ENCODE data around the gene ZMYND19. TPM values are rescaled to one million over a fixed set of nuclear protein-coding genes. Genes with fewer than 3 reads are reported as not detected.
A peak's percentile ranks its signal among the peaks of the same experiment; 100 is the strongest.

Gene ZMYND19
- total and polyA plus RNA-seq, 2 of the 4 experiments (the other 2 are of a cell fraction), result 14.3 to 21.4 TPM

DNA sequence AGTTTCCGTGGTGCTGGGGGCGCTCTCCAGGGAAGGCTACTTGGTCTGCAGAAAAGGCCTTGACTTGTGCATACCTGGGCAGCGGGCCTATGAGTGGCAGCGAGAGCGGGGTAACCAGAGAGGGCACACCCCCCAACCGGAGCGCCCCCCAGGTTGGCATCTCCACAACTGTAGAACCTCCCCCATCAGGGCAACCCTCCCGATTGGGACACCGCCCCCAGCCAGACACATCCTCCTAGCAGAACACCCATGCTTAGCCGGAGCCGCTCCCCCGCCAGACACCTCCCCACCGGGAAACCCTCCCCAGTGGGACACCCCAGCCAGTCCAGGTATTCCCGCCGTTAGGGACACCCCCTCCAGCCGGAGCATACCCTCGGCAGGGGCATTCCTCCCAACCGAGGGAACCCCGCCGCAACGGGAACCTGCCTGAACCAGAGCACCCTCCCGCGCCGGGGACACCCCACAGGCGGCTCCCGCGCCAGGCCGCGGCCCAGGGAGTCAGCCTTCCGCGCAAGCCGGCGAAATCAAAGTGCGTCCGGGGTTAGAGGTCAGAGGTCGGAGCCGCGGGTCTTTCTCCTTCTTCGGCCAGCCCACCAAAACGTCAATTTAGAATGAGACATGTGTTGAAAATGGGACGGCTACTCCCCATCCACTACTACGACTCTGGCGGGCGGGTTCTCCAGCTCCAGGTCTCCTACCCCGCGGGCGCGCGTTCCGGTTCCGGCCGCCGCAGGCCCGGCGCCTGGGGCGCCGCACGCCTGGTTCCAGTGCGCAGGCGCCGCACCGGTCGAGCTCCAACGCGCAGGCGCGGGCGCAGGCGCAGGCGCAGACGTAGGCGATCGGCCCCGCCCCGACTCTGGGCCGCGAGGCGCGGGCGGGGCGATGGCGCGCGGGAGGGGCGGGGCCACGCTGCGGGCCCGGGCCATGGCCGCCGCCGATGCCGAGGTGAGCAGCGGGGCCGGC, 28.1 kb upstream of the ZMYND19 start, which contains the start of gene EHMT1:
TSS of gene EHMT1 (plus strand) at position 901 of the 963 bp plus-strand sequence. CDS start at position 925, 24 bp downstream.
- WGBS, 2 experiments (ENCODE audit: extremely low coverage in 2 of 2, insufficient read length in 1 of 2), result 1% methylated on average over 20 of the region's 94 CpGs; no CpG with 5 or more reads in 1 of the 2 experiments
- intact Hi-C loops (cut with micrococcal nuclease), result no loop called here
- POLR2A ChIA-PET (ENCODE audit: unreplicated experiment), result no interaction called here
- TF ChIP-seq RCOR1 (IDR thresholded peaks at IDR 0.05; ENCODE audit: insufficient replicate concordance, low read length) (no peak), NFE2L2 (IDR thresholded peaks at IDR 0.05; ENCODE audit: low read depth, low read length) (no peak), RFX5 (IDR thresholded peaks at IDR 0.05; ENCODE audit: low read depth, low read length) (no peak), CEBPB (IDR thresholded peaks at IDR 0.05; ENCODE audit: low read depth, low read length) (no peak), FOS (IDR thresholded peaks at IDR 0.05; ENCODE audit: low read depth, low read length) (no peak), SMC3 (IDR thresholded peaks at IDR 0.05; ENCODE audit: low read depth, low read length) (no peak), MAZ (IDR thresholded peaks at IDR 0.05; ENCODE audit: borderline replicate concordance, low read depth, low read length) (peak; percentile 95; the same call in 1 of the 2 replicates), CHD1 (IDR thresholded peaks at IDR 0.05; ENCODE audit: low read depth, low read length) (no peak), BHLHE40 (IDR thresholded peaks at IDR 0.05; ENCODE audit: low read depth, low read length) (no peak)
- TF ChIP-seq, protein P1, sequence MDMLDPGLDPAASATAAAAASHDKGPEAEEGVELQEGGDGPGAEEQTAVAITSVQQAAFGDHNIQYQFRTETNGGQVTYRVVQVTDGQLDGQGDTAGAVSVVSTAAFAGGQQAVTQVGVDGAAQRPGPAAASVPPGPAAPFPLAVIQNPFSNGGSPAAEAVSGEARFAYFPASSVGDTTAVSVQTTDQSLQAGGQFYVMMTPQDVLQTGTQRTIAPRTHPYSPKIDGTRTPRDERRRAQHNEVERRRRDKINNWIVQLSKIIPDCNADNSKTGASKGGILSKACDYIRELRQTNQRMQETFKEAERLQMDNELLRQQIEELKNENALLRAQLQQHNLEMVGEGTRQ (IDR thresholded peaks at IDR 0.05; ENCODE audit: low read depth, low read length), result 0 out of 2 replicates have a peak, but pooled peaks have one; percentile 0
- TF ChIP-seq, protein P2, sequence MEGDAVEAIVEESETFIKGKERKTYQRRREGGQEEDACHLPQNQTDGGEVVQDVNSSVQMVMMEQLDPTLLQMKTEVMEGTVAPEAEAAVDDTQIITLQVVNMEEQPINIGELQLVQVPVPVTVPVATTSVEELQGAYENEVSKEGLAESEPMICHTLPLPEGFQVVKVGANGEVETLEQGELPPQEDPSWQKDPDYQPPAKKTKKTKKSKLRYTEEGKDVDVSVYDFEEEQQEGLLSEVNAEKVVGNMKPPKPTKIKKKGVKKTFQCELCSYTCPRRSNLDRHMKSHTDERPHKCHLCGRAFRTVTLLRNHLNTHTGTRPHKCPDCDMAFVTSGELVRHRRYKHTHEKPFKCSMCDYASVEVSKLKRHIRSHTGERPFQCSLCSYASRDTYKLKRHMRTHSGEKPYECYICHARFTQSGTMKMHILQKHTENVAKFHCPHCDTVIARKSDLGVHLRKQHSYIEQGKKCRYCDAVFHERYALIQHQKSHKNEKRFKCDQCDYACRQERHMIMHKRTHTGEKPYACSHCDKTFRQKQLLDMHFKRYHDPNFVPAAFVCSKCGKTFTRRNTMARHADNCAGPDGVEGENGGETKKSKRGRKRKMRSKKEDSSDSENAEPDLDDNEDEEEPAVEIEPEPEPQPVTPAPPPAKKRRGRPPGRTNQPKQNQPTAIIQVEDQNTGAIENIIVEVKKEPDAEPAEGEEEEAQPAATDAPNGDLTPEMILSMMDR (conservative IDR thresholded peaks at IDR 0.05; ENCODE audit: low read depth, low read length), result 0 out of 2 replicates have a peak, but pooled peaks have one; percentile 2
- TF ChIP-seq, protein P3, sequence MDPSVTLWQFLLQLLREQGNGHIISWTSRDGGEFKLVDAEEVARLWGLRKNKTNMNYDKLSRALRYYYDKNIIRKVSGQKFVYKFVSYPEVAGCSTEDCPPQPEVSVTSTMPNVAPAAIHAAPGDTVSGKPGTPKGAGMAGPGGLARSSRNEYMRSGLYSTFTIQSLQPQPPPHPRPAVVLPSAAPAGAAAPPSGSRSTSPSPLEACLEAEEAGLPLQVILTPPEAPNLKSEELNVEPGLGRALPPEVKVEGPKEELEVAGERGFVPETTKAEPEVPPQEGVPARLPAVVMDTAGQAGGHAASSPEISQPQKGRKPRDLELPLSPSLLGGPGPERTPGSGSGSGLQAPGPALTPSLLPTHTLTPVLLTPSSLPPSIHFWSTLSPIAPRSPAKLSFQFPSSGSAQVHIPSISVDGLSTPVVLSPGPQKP (IDR thresholded peaks at IDR 0.05; ENCODE audit: borderline replicate concordance, low read depth, low read length), result no peak

More for the DNA sequence above, 28.1 kb upstream of the ZMYND19 start, which contains the start of gene EHMT1:
- peak within 1 kb of the TSS; percentile 91; the same call in 1 of the 3 replicates for H2BK15ac ChIP-seq (ENCODE audit: low read depth, low read length)
- peak within 1 kb of the TSS; percentile 100 for H3K14ac ChIP-seq (replicated peaks; ENCODE audit: low read depth, low read length)
- H3K27me3 ChIP-seq (ENCODE audit: control insufficient read depth, insufficient read depth, low read length), result no peaks in the 10 kb centered on the region
- peak within 1 kb of the TSS; percentile 99 for H3K23ac ChIP-seq (ENCODE audit: low read depth, low read length)
- peak within 1 kb of the TSS; percentile 100 for H3K9ac ChIP-seq (ENCODE audit: low read depth, low read length)
- peak within 1 kb of the TSS; percentile 90 for H2BK120ac ChIP-seq (ENCODE audit: low read depth, low read length)
- H3K56ac ChIP-seq (ENCODE audit: extremely low read depth, insufficient read depth, low read length), result peak within 1 kb of the TSS; percentile 95
- H3K4me3 ChIP-seq (ENCODE audit: insufficient read depth, low read depth, low read length), result peak within 1 kb of the TSS; percentile 93
- H3K4ac ChIP-seq (ENCODE audit: low read depth, low read length), result peak within 1 kb of the TSS; percentile 98
- H2AK9ac ChIP-seq (replicated peaks; ENCODE audit: low read depth, low read length, poor library complexity), result peak within 1 kb of the TSS; percentile 99
- peaks cover 31% of the 10 kb centered on the region for H3K36me3 ChIP-seq (ENCODE audit: control insufficient read depth, insufficient read depth, low read length)
- peak within 1 kb of the TSS; percentile 90 for H3K18ac ChIP-seq (ENCODE audit: low read depth, low read length)
- peak within 1 kb of the TSS; percentile 42 for H2AK5ac ChIP-seq (ENCODE audit: low read depth, low read length)
- peak within 1 kb of the TSS; percentile 98 for H3K27ac ChIP-seq (ENCODE audit: insufficient read depth, low read length)
- peak within 1 kb of the TSS; percentile 94 for H4K5ac ChIP-seq (ENCODE audit: low read depth, low read length)
- peaks cover 22 to 62% of the 10 kb centered on the region in 2 experiments for H3K79me1 ChIP-seq (ENCODE audit: low read depth in 1 of 2, low read length in 2 of 2)
- in situ Hi-C loops (cut with MboI; ENCODE audit: low sequenced_read_pairs), result no loop called here
- DNase-seq (peak; percentile 74), ATAC-seq (ENCODE audit: low read depth) (peak; percentile 90)
- H4K8ac ChIP-seq (ENCODE audit: low read depth in 2 of 2, low read length in 2 of 2), result peak within 1 kb of the TSS; percentile 98 to 99
- peaks cover 45% of the 10 kb centered on the region for H4K20me1 ChIP-seq (ENCODE audit: insufficient read depth, low read length)
- peak within 1 kb of the TSS; percentile 95 for H2BK5ac ChIP-seq (ENCODE audit: low read depth, low read length, poor library complexity, severe bottlenecking)
- peak within 1 kb of the TSS; percentile 99 for H3K4me2 ChIP-seq (ENCODE audit: low read depth, low read length)
- H4K91ac ChIP-seq (ENCODE audit: insufficient read depth, low read depth, low read length), result peak within 1 kb of the TSS; percentile 96
- CTCF ChIA-PET, result no interaction called here
- peak within 1 kb of the TSS; percentile 83; the same call in 1 of the 2 replicates for H2BK20ac ChIP-seq (ENCODE audit: low read depth, low read length)
- H3K9me1 ChIP-seq (ENCODE audit: insufficient read depth, low read length), result peaks cover 19% of the 10 kb centered on the region
- dilution Hi-C loops (cut with HindIII; ENCODE audit: low sequenced_read_pairs, unreplicated experiment), result no loop called here
- H2AFZ ChIP-seq (replicated peaks; ENCODE audit: low read length, poor library complexity), result peak within 1 kb of the TSS; percentile 98
- peaks cover 11% of the 10 kb centered on the region for H3K4me1 ChIP-seq (ENCODE audit: control insufficient read depth, insufficient read depth, low read length)
- H3K9me3 ChIP-seq (ENCODE audit: control insufficient read depth, insufficient read depth, low read length), result no peaks in the 10 kb centered on the region
- BruUV-seq (replicated peaks), result no TSS peak
